GM18873 (cell line): ENCODE results near the gene LINGO4.
A peak's percentile ranks its signal among the peaks of the same experiment; 100 is the strongest.
"Not testable (repeated sequence)": the region's sequence is repeated elsewhere in the genome, so short reads cannot be mapped to it uniquely, and the experiment has no call there.

Experiments
- ATAC-seq: cut with Tn5 transposase; IDR thresholded peaks from one replicate; pipeline ENCODE4 v1.9.1; 2021; ENCODE audit warnings: mild to moderate bottlenecking, moderate library complexity, moderate number of reproducible peaks; ENCODE audit not compliant: unreplicated experiment, low FRiP score

The LINGO4 gene

DNA sequence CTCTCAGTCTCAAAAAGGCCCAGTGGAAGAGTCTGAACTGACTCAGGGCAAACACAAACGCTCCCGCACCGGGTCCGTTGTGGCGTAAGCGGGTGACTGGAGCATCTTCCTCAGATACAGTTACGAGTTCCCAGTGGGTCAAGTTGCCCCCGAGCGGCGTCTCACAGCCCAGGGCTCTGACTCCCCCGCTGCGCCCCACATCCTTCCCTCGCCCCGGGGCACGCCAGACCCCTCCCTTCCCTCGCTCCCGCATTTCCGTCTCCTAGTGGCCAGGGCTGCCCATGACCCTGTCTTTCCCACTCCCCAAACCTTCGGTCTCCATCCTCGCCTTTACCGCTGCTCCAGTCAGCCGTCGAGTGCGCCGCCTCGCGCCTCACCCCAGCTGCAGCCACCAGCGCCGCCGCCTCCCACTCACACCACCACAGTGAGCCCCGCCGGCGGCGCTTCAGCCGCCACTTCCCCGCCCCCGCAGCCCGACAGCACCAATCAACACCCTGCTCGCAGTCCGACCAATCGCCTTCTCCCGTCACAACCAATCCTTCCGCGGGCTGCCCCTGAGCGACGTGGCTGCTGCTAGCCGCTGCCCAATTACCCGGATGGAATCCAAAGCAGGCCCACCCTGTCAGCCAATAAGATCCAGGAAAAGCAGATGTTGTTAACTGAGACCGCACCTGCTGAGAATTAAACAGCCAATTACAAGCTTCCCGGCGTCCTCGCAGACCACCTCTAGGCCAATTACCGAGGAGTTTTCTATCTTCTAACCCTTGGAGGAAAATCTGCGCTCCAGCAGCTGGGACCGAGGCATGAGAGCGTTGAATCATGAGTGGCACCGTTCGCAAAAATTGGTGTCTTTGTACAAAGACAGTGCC lies 14.9 kb downstream of the LINGO4 start, which contains the start of gene TDRKH:
Gene TDRKH (minus strand): TSS at position 430 of the 869 bp plus-strand sequence. CDS start 7,478 bp downstream, outside the sequence.
- ATAC-seq: peak; percentile 92

DNA sequence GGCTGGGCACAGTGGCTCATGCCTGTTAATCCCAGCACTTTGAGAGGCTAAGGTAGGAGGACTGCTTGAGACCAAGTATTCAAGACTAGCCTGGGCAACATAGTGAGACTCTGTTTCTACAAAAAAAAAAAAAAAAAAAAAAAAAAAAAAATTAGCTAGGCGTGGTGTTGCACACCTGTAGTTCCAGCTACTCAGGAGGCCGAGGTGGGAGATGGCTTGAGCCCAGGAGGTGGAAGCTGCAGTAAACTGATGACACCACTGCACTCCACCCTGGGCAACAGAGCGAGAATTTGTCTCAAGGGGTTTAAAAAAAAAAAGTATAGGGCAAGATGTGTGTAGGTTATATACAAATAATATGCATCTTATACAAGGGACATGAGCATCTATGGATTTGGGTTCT lies 17.5 kb downstream of the LINGO4 start:
- ATAC-seq: no peak

- no peak for ATAC-seq
Measured at GRCh38 chr1:151783796-151784195, 21.4 kb downstream of the LINGO4 start.

DNA sequence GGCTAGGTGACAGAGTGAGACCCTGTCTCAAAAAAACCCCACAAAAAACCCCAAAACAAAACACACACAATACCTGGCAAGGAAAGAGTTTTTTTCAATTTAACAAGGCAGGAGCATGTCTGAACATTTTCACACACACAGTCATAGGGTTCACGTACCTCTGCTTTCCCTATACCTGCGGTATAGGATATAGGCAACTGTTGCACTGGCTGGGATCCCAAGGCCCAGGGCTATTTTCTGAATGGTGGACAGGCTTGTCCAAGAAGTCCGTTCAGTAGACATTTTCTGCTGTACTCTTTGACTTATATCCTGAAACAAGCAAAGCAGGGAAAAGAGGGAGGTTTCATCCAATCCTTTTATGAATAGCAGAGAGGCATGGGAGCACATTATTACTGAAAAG lies 22.5 kb downstream of the LINGO4 start:
- no peak for ATAC-seq

- ATAC-seq: not testable (repeated sequence)
Measured at GRCh38 chr1:151782026-151782425, 23.2 kb downstream of the LINGO4 start.

- ATAC-seq: not testable (repeated sequence)
Measured at GRCh38 chr1:151780736-151781135, 24.5 kb downstream of the LINGO4 start.

DNA sequence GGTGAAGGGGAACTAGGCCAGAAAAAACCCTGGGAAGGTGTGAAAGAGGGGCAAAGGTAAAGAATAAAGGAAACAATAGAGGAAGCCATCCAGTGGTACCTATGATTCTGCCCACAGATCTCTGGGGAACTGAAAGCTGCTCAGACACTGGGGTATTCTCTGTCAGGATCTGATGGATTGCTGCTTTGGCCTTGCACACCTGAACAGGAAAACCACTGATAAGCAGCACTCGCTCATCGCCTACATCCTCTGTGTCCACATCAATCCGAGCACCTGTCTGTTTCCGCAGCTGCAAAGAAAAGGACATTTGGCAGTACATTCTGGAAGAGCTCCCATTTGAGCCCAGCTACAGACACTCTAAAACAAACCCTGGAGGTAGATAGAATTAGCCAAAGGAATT lies 25.4 kb downstream of the LINGO4 start:
- ATAC-seq: no peak

DNA sequence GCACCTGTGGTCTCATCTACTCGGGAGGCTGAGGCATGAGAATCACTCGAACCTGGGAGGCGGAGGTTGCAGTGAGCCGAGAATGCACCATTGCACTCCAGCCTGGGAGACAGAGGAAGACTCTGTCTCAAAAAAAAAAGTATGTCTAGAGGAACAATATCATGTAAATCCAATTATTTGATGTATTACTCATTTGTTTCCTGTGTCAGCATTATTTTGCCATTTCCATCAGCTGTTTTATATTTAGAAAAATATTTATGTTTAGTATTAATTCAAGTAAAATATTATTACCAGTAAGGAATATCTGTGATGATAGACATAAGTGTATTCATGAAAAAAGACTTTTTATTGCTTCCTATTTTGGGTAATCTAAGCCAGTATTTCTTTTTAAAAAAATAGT lies 27.9 kb downstream of the LINGO4 start:
- ATAC-seq: no peak

DNA sequence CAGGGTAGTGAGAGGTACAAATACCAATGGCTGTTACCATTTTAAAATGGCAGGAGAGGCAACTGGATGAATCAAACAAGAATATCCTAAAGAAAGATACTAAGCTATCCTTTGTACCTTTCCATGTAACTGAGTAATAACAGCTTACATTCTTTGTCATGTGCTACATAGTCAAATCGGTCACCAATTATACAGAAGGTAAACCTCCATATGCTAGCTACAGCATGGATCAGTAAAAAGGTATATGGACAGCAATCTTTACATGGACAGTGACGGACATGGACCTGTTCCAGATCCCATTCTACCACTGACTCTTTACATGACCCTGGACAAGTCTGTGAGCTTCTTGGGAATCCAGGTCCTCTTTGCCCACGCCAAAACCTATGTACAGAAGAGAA lies 28.6 kb downstream of the LINGO4 start:
- ATAC-seq: no peak

- ATAC-seq: no peak
Measured at GRCh38 chr1:151775894-151776664, 29.1 kb downstream of the LINGO4 start.

- ATAC-seq: no peak
Measured at GRCh38 chr1:151774256-151774922, 30.8 kb downstream of the LINGO4 start.

DNA sequence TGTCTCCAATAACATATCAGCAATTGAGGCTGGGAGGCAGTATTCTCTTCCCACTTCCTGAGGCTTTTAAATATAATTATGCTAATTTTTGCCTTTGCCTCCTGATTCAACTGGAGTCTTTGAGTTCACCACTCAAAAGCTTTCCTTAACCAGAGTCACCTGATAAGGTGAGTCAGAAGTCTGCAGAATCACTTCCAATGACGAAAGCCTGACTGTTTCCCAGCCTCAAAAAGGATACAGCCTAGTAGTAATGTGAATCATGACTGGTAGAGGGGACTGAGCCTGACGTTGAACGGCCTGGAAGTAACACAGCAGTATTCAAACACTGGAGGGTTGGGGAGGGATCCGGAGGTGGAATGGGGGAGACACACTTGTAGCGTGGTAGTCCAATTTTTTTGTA lies 31.5 kb downstream of the LINGO4 start:
- no peak for ATAC-seq

- ATAC-seq: not testable (repeated sequence)
Measured at GRCh38 chr1:151769270-151769669, 35.9 kb downstream of the LINGO4 start.

DNA sequence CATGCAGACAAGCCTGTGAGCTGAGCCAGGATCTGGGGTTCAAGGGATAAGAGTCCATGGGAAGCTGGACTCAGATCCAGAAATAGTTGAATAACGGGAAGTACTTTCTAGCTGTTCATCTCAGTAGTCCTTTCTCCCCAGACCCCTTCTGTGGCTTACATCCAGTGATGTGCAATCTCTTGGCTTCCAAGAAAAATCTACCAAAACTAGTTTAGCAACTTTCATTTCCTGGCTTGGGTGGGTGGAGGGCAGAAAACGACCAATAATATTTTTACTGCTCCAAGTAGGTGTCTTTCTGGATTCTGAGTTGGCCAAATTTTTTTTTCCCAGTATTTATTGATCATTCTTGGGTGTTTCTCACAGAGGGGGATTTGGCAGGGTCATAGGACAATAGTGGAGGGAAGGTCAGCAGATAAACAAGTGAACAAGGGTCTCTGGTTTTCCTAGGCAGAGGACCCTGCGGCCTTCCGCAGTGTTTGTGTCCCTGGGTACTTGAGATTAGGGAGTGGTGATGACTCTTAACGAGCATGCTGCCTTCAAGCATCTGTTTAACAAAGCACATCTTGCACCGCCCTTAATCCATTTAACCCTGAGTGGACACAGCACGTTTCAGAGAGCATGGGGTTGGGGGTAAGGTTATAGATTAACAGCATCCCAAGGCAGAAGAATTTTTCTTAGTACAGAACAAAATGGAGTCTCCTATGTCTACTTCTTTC lies 36.7 kb downstream of the LINGO4 start:
- ATAC-seq: not testable (repeated sequence)

- ATAC-seq: no peak
Measured at GRCh38 chr1:151763990-151764389, 41.2 kb downstream of the LINGO4 start.

GRCh38 chr1:151762941-151763921 lies 42.0 kb downstream of the LINGO4 start, which contains the start of gene MRPL9:
MRPL9 (minus strand) TSS chr1:151763496; CDS start chr1:151763479, 17 bp downstream.
- ATAC-seq: peak; percentile 77

- no peak for ATAC-seq
Measured at GRCh38 chr1:151760597-151761385, 44.4 kb downstream of the LINGO4 start.

DNA sequence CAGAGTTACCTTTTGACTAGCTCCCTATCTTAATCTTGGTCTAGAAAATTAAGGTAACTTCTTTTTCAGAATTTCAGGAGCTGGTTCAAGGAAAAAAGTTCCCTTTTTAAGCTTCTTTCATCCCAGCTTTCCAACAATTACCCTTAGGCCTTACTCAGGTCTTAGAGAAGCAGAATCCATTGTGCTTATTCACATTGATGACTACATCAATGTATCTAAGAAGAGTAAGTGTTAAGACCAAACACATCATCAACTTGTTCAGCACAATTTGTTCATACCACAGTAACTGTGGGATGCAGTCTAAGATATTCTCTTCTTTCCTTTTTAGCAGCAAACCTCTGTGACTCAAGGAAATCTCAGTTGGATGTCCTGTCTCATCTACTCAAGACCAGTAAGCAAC lies 46.0 kb downstream of the LINGO4 start:
- no peak for ATAC-seq
